GM18511 (cell line): ENCODE measurements around the gene TECTA.

Source experiments
- ATAC-seq: cut with Tn5 transposase; IDR thresholded peaks from one replicate; pipeline ENCODE4 v1.9.1; 2021; ENCODE audit warnings: mild to moderate bottlenecking, moderate library complexity; ENCODE audit not compliant: unreplicated experiment

TECTA gene

GRCh38 chr11:121129362-121130340, 28.6 kb downstream of the TECTA start:
- ATAC-seq: no peak

GRCh38 chr11:121131656-121132055, 30.6 kb downstream of the TECTA start:
- no peak for ATAC-seq

DNA sequence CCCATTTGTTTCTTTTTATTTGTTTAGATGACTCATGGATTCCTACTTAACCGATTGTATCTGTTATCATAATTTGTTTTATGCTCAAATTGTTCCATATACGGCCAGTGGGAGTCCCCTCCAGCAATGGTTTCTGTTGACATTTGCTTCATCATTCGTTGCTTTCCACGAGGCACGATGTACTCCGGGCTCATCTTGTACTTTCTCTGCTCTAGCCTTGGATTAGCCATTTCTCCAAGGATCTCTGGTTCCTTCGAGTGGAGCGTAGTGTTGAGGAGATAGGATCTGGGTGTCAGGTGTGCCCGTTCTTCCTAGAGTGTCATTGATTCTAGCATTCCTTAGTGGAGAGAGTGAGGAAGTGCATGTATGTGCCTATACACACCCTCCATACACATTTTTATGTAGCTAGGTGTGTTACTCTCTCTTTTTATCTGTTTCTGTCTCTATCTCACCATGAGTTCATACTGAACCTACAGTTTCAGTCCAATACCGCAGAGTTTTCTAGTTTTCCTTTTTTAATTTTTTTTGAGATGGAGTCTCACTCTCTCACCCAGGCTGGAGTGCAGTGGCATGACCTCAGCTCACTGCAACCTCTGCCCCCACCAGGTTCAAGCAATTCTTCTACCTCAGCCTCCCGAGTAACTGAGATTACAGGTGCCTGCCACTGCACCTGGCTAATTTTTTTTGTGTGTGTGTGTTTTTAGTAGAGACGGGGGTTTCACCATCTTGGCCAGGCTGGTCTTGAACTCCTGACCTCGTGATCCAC, 31.4 kb downstream of the TECTA start:
- ATAC-seq: no peak

GRCh38 chr11:121134741-121135312, 33.8 kb downstream of the TECTA start:
- ATAC-seq: no peak

- ATAC-seq: no peak
Measured at GRCh38 chr11:121137005-121137404, 36.0 kb downstream of the TECTA start.

- no peak for ATAC-seq
Measured at GRCh38 chr11:121138259-121138658, 37.2 kb downstream of the TECTA start.

DNA sequence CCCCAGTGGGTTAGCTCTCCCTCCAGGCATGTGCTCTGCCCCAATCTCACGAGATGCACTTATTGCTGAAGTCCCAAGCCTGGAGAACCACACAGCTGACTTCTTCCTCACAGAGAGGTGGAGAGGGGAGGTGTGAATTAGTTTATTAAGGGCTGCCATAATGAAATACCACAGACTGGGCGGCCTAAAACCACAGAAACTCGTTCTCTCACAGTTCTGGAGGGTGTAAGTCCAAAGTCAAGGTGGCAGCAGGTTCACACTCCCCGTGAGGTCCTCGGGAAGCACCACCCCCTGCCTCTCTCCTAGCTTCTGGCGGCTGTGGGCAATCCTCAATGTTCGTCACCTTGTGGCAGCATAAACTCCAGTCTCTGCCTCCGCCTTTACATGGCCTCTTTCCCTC, 39.3 kb downstream of the TECTA start:
- ATAC-seq: no peak

- ATAC-seq: no peak
Measured at GRCh38 chr11:121141066-121141465, 40.0 kb downstream of the TECTA start.

DNA sequence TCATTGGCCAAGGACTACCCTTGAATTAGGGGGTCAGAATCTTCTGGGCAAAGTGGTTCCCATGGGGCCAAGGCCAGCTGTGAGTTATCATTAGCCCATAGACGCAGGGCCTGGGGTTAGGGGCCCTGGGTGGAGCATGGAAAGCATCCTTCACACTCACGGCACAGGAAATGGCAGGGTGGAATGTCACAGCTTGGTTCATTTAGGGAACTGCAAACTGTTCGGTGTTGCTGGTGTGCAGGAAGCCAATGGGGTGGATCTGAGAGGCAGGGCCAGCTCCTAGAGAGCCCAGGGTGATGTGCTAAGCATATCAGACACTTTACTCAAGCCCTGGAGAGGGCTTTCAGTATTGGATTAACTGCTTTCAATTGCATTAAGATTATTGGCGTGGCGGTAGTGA, 42.9 kb downstream of the TECTA start:
- no peak for ATAC-seq

- no peak for ATAC-seq
Measured at GRCh38 chr11:121144723-121145122, 43.7 kb downstream of the TECTA start.

- ATAC-seq: no peak
Measured at GRCh38 chr11:121145826-121146225, 44.8 kb downstream of the TECTA start.

DNA sequence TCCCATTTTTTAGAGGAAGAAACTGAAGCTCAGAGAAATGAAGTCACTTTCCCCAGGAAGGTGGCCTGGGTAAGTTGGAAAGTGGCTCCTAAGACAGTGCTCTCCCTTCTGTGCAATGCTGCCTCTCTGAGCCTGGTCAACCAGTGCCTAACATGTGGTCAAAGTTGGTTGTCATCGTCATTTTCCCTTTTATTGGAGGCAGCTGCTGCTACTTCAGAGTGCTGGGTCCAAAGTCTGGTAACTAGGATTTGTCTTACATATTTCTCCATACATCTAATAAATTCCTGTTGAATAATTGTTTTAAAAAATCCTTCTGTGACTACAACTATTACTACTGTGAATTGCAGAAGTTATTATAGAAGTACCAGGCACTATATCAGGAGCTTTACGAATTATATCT, 48.1 kb downstream of the TECTA start:
- ATAC-seq: no peak

GRCh38 chr11:121151207-121151688, 50.2 kb downstream of the TECTA start:
- no peak for ATAC-seq

DNA sequence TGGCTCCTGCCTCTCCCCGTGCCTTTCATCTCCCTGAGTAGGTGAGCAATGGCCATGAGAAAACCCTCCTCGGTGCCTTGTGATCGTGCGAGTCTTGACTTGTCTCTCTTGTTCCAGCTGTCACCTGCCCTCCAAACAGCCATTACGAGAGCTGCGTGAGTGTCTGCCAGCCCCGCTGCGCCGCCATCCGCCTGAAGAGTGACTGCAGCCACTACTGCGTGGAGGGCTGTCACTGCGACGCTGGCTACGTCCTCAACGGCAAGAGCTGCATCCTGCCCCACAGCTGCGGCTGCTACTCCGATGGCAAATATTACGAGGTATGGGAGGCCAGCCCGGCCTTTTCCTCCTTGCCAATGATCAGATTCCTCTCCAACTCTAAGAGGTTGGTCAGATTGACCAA, 51.7 kb downstream of the TECTA start:
- ATAC-seq: no peak

DNA sequence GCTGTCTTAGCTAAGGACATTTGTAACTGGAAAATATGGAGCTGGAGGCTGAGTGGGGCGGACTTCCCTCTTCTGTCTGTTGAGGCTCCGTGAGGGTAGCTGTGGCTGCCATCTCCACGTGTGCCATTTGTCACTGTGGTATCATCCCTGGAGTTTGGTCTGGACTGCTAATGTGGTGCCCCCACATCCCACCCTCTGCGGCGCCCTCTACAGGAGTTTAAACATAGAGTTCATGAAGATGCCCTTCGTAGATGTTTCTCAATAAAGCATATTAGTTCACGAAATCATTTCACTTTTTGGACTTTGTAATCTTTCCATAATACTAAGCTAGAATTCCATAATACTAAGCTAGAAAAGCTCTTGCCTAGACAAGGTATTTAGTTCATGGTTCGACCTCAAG, 52.4 kb downstream of the TECTA start:
- ATAC-seq: no peak

DNA sequence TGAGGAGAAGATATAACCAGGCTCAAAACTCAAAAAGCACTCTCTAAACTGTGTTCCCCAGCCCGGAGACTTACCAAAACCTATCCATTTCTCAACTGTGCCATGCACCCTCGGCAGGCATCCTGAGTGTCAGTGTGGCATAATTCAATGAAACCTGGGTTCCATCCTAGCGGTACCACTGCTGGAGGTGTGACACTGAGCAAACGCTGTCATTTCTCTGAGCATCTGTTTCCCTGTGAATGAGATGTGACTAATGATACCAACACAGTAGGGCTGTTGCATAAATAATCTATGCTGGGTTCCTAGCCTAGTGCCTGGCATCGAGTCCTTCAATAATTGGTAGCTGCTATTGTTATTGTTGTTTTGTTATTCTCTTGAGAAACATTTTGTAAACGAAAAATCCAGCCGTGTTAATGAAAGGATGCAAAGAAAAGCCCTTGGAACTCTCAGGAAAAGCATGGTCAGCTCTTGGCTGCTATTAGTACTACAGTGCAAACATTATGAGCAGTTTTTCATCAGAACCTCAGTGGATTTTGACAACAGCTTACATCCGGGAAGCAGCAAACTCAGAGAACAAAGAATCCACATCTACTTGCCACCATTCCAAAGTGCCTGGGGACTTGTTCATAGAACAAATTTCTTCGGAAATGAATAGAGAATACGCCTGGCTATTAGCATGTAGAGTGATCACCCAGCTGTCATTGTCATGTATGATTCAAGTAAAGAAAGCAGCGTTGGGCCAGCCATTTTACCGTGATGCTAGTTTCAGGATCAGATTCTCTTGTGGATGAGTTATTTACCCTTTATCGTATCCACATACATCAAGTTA, 53.7 kb downstream of the TECTA start:
- no peak for ATAC-seq

DNA sequence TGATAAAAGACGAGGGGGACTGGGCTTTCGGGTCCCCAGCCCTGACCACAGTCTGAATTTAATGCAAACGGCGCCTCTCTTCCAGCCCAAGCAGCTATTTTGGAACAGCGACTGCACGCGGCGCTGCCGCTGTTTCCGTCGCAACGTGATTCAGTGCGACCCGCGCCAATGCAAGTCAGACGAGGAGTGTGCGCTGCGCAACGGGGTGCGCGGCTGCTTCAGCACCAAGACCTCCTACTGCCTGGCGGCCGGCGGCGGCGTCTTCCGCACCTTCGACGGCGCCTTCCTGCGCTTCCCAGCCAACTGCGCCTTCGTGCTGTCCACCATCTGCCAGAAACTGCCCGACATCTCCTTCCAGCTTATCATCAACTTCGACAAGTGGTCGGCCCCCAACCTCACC, 56.7 kb downstream of the TECTA start:
- ATAC-seq: no peak

DNA sequence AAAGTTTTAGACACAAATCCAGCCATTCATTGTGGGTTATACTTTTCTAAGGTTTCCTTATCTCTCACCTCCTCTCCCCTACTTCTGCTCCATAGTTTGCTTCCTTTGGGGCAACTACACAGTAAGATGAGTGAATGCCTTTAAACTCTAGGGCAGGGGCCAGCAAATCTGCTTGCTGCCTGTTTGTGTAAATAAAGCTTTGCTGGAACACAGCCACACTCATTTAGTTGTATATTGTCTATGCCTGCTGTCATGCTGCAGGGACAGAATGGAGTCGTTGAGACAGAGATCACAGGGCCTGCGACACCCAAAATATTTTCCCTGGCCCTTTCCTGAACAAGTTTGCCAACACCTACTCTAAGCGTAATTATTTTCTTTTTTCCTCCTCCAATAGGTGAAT, 58.7 kb downstream of the TECTA start:
- no peak for ATAC-seq

DNA sequence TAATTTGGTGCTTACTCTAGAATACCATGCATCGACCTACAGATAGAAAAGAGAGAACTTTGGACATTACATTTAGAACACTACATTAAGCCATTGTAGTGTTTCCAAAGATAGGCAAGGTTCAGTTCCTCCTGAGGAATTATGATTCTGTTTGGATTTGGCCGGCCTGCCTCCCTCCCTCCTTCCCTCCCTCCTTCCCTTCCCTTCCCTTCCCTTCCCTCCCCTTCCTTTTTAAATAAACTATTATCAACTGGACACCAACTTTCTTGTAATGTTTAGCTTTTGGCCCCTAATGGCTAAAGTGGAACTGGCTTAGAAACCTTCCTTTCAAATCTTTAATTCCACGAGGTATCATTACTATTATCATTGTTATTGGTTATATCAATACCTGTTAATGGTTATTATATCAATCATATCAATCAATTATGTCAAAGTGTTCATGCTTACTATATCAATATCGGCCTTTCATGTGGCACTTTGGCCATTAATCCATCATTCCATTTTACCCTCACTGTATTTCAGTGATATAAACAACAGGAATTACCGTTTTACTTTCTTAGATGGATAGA, 60.4 kb downstream of the TECTA start:
- no peak for ATAC-seq

GRCh38 chr11:121163658-121164308, 62.7 kb downstream of the TECTA start:
- no peak for ATAC-seq
